ENCODE data around the gene MTCH2.

MTCH2 gene

DNA sequence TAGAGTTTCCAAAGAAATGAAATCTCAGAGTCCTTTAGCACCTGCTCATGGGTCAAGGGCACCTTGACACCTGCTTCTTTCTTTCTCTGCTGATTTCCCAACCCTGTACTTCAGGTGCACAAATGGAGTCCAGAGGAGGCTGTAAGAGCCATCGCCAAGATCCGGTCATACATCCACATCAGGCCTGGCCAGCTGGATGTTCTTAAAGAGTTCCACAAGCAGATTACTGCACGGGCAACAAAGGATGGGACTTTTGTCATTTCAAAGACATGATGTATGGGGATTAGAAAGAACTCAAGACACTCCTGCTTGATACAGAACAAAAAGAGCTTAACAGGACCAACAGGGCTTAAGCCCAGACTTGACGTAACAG, 71.0 kb downstream of the MTCH2 start:
- no peak for TF ChIP-seq EZH2phosphoT487 (conservative IDR thresholded peaks at IDR 0.05; ENCODE audit: low read length)
- no peak for TF ChIP-seq CTCF (IDR thresholded peaks at IDR 0.05; ENCODE audit: insufficient read depth, low read length, poor library complexity, severe bottlenecking)
- Histone ChIP-seq H2AFZ (ENCODE audit: low read depth, low read length, severe bottlenecking) (no peak overlapping the region), H3K4me3 (ENCODE audit: insufficient read depth, low read length, poor library complexity, severe bottlenecking) (no peak overlapping the region), H3K4me2 (ENCODE audit: low read depth, low read length, poor library complexity, severe bottlenecking) (no peak overlapping the region), H4K20me1 (ENCODE audit: low read depth, low read length) (no peaks in the 10 kb centered on the region; the same call in 1 of the 2 replicates), H3K27ac (ENCODE audit: low read depth, low read length) (no peak overlapping the region), H3K9ac (ENCODE audit: low read length) (no peak overlapping the region), H3K9me2 (replicated peaks; ENCODE audit: insufficient read depth, low read length) (no peaks in the 10 kb centered on the region), H3K27me3 (ENCODE audit: low read length) (no peaks in the 10 kb centered on the region), H3K79me2 (ENCODE audit: insufficient read depth, low read length) (peaks cover 48% of the 10 kb centered on the region), H3K36me3 (ENCODE audit: low read length) (peaks cover 13% of the 10 kb centered on the region), H3F3A (ENCODE audit: insufficient read depth) (peaks cover 13% of the 10 kb centered on the region), H3K9me3 (ENCODE audit: insufficient read depth, low read length) (no peaks in the 10 kb centered on the region)

- H3K4me2 ChIP-seq (ENCODE audit: low read depth, low read length, poor library complexity, severe bottlenecking), result no peak overlapping the region
- H3K36me3 ChIP-seq (ENCODE audit: low read length), result peaks cover 13% of the 10 kb centered on the region
- peaks cover 51% of the 10 kb centered on the region for H3K79me2 ChIP-seq (ENCODE audit: insufficient read depth, low read length)
- no peaks in the 10 kb centered on the region for H3K9me2 ChIP-seq (replicated peaks; ENCODE audit: insufficient read depth, low read length)
- no peaks in the 10 kb centered on the region; the same call in 1 of the 2 replicates for H4K20me1 ChIP-seq (ENCODE audit: low read depth, low read length)
- H3F3A ChIP-seq (ENCODE audit: insufficient read depth), result peaks cover 13% of the 10 kb centered on the region
- H3K9ac ChIP-seq (ENCODE audit: low read length), result no peak overlapping the region
- H3K27ac ChIP-seq (ENCODE audit: low read depth, low read length), result no peak overlapping the region
- no peak overlapping the region for H2AFZ ChIP-seq (ENCODE audit: low read depth, low read length, severe bottlenecking)
- TF ChIP-seq EZH2phosphoT487 (conservative IDR thresholded peaks at IDR 0.05; ENCODE audit: low read length) (no peak), CTCF (IDR thresholded peaks at IDR 0.05; ENCODE audit: insufficient read depth, low read length, poor library complexity, severe bottlenecking) (no peak)
- H3K27me3 ChIP-seq (ENCODE audit: low read length), result no peaks in the 10 kb centered on the region
- H3K9me3 ChIP-seq (ENCODE audit: insufficient read depth, low read length), result no peaks in the 10 kb centered on the region
- H3K4me3 ChIP-seq (ENCODE audit: insufficient read depth, low read length, poor library complexity, severe bottlenecking), result no peak overlapping the region
Measured at GRCh38 chr11:47570651-47571356, 71.6 kb downstream of the MTCH2 start.

DNA sequence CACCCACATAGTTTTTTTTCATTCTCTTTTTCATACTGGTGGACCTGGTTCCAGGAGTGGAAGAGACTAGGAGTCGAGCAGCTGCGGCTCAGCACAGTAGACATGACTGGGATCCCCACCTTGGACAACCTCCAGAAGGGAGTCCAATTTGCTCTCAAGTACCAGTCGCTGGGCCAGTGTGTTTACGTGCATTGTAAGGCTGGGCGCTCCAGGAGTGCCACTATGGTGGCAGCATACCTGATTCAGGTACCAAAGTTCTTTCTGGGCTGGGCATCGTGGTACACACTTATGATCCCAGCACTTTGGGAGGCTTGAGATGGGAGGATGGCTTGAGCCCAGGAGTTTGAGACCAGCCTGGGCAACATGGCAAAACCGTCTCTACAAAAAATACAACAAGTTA, 72.7 kb downstream of the MTCH2 start:
- no peaks in the 10 kb centered on the region; the same call in 1 of the 2 replicates for H4K20me1 ChIP-seq (ENCODE audit: low read depth, low read length)
- H3K27ac ChIP-seq (ENCODE audit: low read depth, low read length), result no peak overlapping the region
- TF ChIP-seq CTCF (IDR thresholded peaks at IDR 0.05; ENCODE audit: insufficient read depth, low read length, poor library complexity, severe bottlenecking) (no peak), EZH2phosphoT487 (conservative IDR thresholded peaks at IDR 0.05; ENCODE audit: low read length) (no peak)
- H3K36me3 ChIP-seq (ENCODE audit: low read length), result peaks cover 13% of the 10 kb centered on the region
- H2AFZ ChIP-seq (ENCODE audit: low read depth, low read length, severe bottlenecking), result no peak overlapping the region
- H3K4me3 ChIP-seq (ENCODE audit: insufficient read depth, low read length, poor library complexity, severe bottlenecking), result no peak overlapping the region
- no peak overlapping the region for H3K4me2 ChIP-seq (ENCODE audit: low read depth, low read length, poor library complexity, severe bottlenecking)
- H3K79me2 ChIP-seq (ENCODE audit: insufficient read depth, low read length), result peaks cover 60% of the 10 kb centered on the region
- peaks cover 13% of the 10 kb centered on the region for H3F3A ChIP-seq (ENCODE audit: insufficient read depth)
- H3K9me2 ChIP-seq (replicated peaks; ENCODE audit: insufficient read depth, low read length), result no peaks in the 10 kb centered on the region
- no peaks in the 10 kb centered on the region for H3K9me3 ChIP-seq (ENCODE audit: insufficient read depth, low read length)
- H3K9ac ChIP-seq (ENCODE audit: low read length), result no peak overlapping the region
- no peaks in the 10 kb centered on the region for H3K27me3 ChIP-seq (ENCODE audit: low read length)

Measured in SU-DHL-6 (cell line).